Testis (tissue), 3 donors: ENCODE data around the gene OR11A1. TPM values are rescaled to one million over a fixed set of nuclear protein-coding genes. Genes with fewer than 3 reads are reported as not detected.

ENCODE experiments used
- DNase-seq: peaks from one replicate; pipeline ENCODE4 v3.0.0-alpha.2; 2019
- H3K27ac ChIP-seq, 2 donors: fragments of 200-600 bp; sonication (generic); one replicate each; pipeline ENCODE4 v1.5.1; 2019
- H3K27me3 ChIP-seq: fragments of 200-600 bp; sonication (generic); one replicate; pipeline ENCODE4 v1.5.1; 2019
- H3K36me3 ChIP-seq: fragments of 200-600 bp; sonication (generic); one replicate; pipeline ENCODE4 v1.5.1; 2017; ENCODE audit warnings: low read depth; ENCODE audit errors: missing control alignments
- H3K4me1 ChIP-seq: fragments of 200-600 bp; sonication (generic); one replicate; pipeline ENCODE4 v1.5.1; 2019
- H3K4me3 ChIP-seq, 2 donors: fragments of 200-600 bp; sonication (generic); one replicate each; pipeline ENCODE4 v1.5.1; 2017 to 2019
- H3K9me3 ChIP-seq: fragments of 200-600 bp; sonication (generic); one replicate; pipeline ENCODE4 v1.5.1; 2017
- POLR2A ChIP-seq: fragments of 450-650 bp; IDR thresholded peaks from one replicate; pipeline ENCODE4 v1.6.1; 2017; ENCODE audit warnings: antibody characterized with exemption, mild to moderate bottlenecking, moderate library complexity
- WGBS, 2 donors: methylation state at CpG; one replicate each; pipeline ENCODE4 v1.1.5; 2018; 5-methylcytosine and 5-hydroxymethylcytosine counted together
- intact Hi-C: fragments of 100-400 bp; cut with DNase I; formaldehyde crosslinking; loops from one replicate; pipeline ENCODE4 v1.15.1; 2023; ENCODE audit warnings: low total_unique reads
- polyA plus RNA-seq: library from polyadenylated mRNA; stranded (reverse); fragments of 350-450 nt; fragmentation: Illumina TruSeq; extraction: RNeasy Lipid Tissue Mini Kit (QIAGEN cat#74804); gene quantifications from one replicate; pipeline ENCODE4 v1.2.3, GENCODE V29; 2014; ENCODE audit warnings: low read depth, low replicate concordance; ENCODE audit not compliant: insufficient read depth
- total RNA-seq, 2 donors: library from RNA; depleted of rRNA; stranded (reverse); fragments of >200 nt; gene quantifications; one replicate each; pipeline ENCODE4 v1.2.3, GENCODE V29; 2016
- TF ChIP-seq, protein P1 (sequence below), 3 experiments: fragments of 450-650 bp in 2 of 3; fragments of 200-600 bp in 1 of 3; sonication (generic) in 1 of 3; IDR thresholded peaks; one replicate each; pipeline ENCODE4 v1.5.1; 2016 to 2019; ENCODE audit warnings: antibody characterized with exemption in 3 of 3, mild to moderate bottlenecking in 2 of 3, moderate library complexity in 1 of 3

The OR11A1 gene
- total and polyA plus RNA-seq, 3 donors from 2014 or later = 0.13 to 0.71 (median 0.19) TPM

DNA sequence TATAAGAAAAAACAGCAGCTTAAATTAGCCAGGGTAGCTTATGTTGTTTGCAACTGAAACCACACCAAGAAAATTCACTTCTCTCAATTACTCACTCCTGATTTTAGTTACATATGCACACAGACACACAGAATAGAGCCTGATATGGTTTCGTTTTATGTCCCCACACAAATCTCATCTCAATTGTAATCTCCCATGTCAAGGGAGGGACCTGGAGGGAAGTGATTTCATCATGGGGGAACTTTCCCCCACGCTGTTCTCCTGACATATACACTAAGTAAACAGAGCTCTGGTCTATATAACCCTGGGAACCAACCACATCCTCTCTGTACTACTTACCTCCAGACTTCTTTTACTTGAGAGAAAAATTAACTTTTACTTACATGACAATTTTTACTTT is 32.3 kb downstream of the OR11A1 start:
- Histone ChIP-seq H3K36me3 (no peaks in the 10 kb centered on the region), H3K9me3 (no peaks in the 10 kb centered on the region), H3K27ac (no peak overlapping the region), H3K4me1 (no peaks in the 10 kb centered on the region), H3K27me3 (no peaks in the 10 kb centered on the region), H3K4me3 (no peak overlapping the region)
- intact Hi-C loops = no loop called here
- TF ChIP-seq POLR2A = no peak
- TF ChIP-seq, protein P1, sequence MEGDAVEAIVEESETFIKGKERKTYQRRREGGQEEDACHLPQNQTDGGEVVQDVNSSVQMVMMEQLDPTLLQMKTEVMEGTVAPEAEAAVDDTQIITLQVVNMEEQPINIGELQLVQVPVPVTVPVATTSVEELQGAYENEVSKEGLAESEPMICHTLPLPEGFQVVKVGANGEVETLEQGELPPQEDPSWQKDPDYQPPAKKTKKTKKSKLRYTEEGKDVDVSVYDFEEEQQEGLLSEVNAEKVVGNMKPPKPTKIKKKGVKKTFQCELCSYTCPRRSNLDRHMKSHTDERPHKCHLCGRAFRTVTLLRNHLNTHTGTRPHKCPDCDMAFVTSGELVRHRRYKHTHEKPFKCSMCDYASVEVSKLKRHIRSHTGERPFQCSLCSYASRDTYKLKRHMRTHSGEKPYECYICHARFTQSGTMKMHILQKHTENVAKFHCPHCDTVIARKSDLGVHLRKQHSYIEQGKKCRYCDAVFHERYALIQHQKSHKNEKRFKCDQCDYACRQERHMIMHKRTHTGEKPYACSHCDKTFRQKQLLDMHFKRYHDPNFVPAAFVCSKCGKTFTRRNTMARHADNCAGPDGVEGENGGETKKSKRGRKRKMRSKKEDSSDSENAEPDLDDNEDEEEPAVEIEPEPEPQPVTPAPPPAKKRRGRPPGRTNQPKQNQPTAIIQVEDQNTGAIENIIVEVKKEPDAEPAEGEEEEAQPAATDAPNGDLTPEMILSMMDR (IDR thresholded peaks at IDR 0.05) = no peak
- DNase-seq = no peak
- WGBS, 2 donors = 64 to 69% methylated on average over 2 of the region's 2 CpGs

DNA sequence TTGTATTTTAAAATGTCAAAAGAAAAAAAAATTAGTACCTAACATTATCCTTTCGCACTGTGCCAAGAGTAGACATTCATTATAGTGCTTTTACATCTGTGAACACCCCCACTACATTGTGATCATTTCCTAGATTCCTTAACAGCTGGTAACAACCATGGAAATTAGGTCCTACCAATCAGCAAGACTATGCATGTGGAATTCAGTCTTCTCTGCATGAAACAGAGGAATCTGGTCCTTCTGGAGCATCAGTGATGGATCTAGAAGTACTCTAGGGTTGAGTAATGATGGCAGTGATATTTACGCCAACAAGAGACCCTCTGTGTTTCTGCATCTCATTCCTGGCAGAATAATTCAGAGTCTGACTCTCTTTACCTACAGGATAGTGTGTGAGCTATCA is 32.7 kb downstream of the OR11A1 start:
- H3K4me3 ChIP-seq = no peak overlapping the region
- TF ChIP-seq POLR2A = no peak
- TF ChIP-seq, protein P1 (IDR thresholded peaks at IDR 0.05) = no peak
- H3K27me3 ChIP-seq = no peaks in the 10 kb centered on the region
- no peaks in the 10 kb centered on the region for H3K9me3 ChIP-seq
- no peak overlapping the region for H3K27ac ChIP-seq
- no peaks in the 10 kb centered on the region for H3K36me3 ChIP-seq
- H3K4me1 ChIP-seq = no peaks in the 10 kb centered on the region
- DNase-seq = no peak
- intact Hi-C loops = no loop called here
- WGBS, 2 donors = 87 to 95% methylated on average over 2 of the region's 2 CpGs

DNA sequence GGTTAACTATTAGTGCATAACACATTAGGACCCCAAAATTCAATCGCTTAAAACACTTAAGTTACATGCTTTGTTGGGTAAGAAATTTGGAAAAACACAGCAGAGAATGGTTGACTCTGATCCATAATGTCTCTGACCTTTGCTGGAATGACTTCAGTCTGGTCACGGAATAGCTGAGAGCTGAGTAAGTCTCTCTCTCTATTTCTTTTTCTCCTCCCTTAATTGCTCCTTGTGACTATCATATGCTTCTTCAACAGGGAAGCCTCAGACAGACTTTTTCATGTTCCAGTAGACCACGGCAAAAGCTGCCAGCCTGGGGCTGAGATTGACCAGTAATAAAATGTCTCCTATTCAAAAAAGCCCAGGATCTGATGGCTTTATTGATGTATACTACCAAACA is 37.4 kb downstream of the OR11A1 start:
- WGBS, 2 donors = 67 to 74% methylated on average over 3 of the region's 3 CpGs
- no peaks in the 10 kb centered on the region for H3K36me3 ChIP-seq
- TF ChIP-seq POLR2A = no peak
- TF ChIP-seq, protein P1 (IDR thresholded peaks at IDR 0.05) = no peak
- intact Hi-C loops = no loop called here
- no peaks in the 10 kb centered on the region for H3K27me3 ChIP-seq
- no peaks in the 10 kb centered on the region for H3K9me3 ChIP-seq
- H3K4me1 ChIP-seq = no peaks in the 10 kb centered on the region
- no peak for DNase-seq
- H3K4me3 ChIP-seq = no peak overlapping the region
- H3K27ac ChIP-seq = no peak overlapping the region

DNA sequence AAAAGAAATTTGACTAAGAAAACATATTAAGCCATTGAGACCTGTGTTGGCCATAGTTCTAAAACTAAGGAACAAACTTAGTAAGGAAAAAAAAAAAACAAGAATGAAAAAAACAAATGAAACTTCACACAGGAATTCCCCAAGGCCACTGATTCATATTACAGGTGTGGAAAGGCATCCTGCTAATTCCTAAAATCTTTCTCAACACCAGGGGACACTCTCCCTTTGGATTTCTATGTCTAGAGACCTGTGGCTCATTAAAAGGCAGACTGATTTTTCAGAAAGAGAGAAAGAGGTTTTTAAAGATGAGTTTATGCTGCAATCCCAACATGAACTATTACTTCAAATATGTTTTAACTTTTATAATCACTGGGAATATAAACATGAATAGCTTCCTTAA is 42.3 kb downstream of the OR11A1 start, which contains the start of gene OR12D1:
OR12D1 (plus strand) TSS at position 341 of the 400 bp plus-strand sequence.
- H3K36me3 ChIP-seq = no peaks in the 10 kb centered on the region
- no peak for TF ChIP-seq POLR2A
- TF ChIP-seq, protein P1 (IDR thresholded peaks at IDR 0.05) = no peak
- H3K4me1 ChIP-seq = no peaks in the 10 kb centered on the region
- no peaks in the 10 kb centered on the region for H3K27me3 ChIP-seq
- no peak for DNase-seq
- no peak within 1 kb of the TSS for H3K27ac ChIP-seq
- no peak within 1 kb of the TSS for H3K4me3 ChIP-seq
- intact Hi-C loops = no loop called here
- H3K9me3 ChIP-seq = no peaks in the 10 kb centered on the region

DNA sequence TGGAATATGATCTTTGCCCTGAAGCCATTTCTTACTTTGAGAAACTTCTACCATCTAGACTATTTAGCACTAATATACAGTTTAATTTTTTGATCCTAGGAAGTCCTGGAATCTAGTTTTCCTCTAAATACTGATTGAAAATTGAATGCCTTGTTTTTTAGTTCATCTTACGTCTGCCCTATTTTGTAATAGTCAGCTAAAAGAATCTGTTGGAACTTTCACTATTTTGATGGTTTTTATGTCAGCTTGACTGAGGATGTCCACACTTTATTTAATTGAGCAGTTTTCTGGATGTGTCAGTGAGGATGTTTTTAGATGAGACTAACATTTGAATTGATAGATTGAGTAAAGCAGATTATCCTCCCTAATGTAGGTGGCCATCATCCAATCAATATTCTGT is 53.1 kb downstream of the OR11A1 start:
- no peak for TF ChIP-seq POLR2A
- TF ChIP-seq, protein P1 (IDR thresholded peaks at IDR 0.05) = no peak
- no peak overlapping the region for H3K4me3 ChIP-seq
- 35 to 95% methylated on average over 1 of the region's 1 CpG for WGBS, 2 donors
- H3K27me3 ChIP-seq = no peaks in the 10 kb centered on the region
- no peak overlapping the region for H3K27ac ChIP-seq
- no peak for DNase-seq
- intact Hi-C loops = no loop called here
- no peaks in the 10 kb centered on the region for H3K9me3 ChIP-seq
- no peaks in the 10 kb centered on the region for H3K4me1 ChIP-seq
- H3K36me3 ChIP-seq = no peaks in the 10 kb centered on the region
